Sigmoid colon (tissue), 3 donors: ENCODE results near the gene NTM.

Experiments
- CTCF ChIP-seq, 4 experiments: fragments of 450-650 bp in 3 of 4; fragments of 200-600 bp in 1 of 4; IDR thresholded peaks; one replicate each; pipeline ENCODE4 v1.5.1; 2016 to 2019; ENCODE audit warnings: antibody characterized with exemption in 4 of 4, mild to moderate bottlenecking in 3 of 4, moderate library complexity in 2 of 4
- POLR2A ChIP-seq, 2 donors: fragments of 450-650 bp; IDR thresholded peaks; one replicate each; pipeline ENCODE4 v1.6.1; 2016; ENCODE audit warnings: antibody characterized with exemption in 2 of 2, mild to moderate bottlenecking in 2 of 2, moderate library complexity in 2 of 2

GRCh38 chr11:131592734-131593133 lies 222.3 kb downstream of the NTM start:
- TF ChIP-seq CTCF (IDR thresholded peaks at IDR 0.05) = no peak
- TF ChIP-seq POLR2A (IDR thresholded peaks at IDR 0.05) = no peak
